H1 (cell line): ENCODE results near the gene FKBP5. TPM values are rescaled to one million over a fixed set of nuclear protein-coding genes. Genes with fewer than 3 reads are reported as not detected.

Experiments
- CTCF ChIA-PET: fragments of 300-600 bp; sonication (Branson Sonifier 250); formaldehyde crosslinking; loops from one replicate; lab custom pipeline; 2021; ENCODE audit not compliant: partially characterized antibody; lab: Charles Lee
- POLR2A ChIA-PET: fragments of 300-600 bp; sonication (Branson Sonifier 250); formaldehyde crosslinking; loops from one replicate; lab custom pipeline; 2021; ENCODE audit warnings: inconsistent platforms; ENCODE audit not compliant: partially characterized antibody; lab: Charles Lee
- DNase-seq, 2 experiments: peaks; one replicate each; pipeline versions ENCODE4 v3.0.0 to v3.0.0-alpha.2; 2010 to 2022; ENCODE audit warnings: low spot score in 2 of 2, low read depth in 1 of 2, mixed read lengths in 1 of 2
- FAIRE-seq: peaks from 2 replicates; lab custom pipeline; 2011; peaks lifted over from hg19 to GRCh38; lab: Jason Lieb, UNC
- H2AFZ ChIP-seq: 2 replicates; pipeline ENCODE4 v1.8.1; 2012; ENCODE audit warnings: low read length, inconsistent platforms
- H2AK5ac ChIP-seq: 2 replicates; pipeline ENCODE4 v1.6.1; 2013; ENCODE audit warnings: low read depth, low read length
- H2BK120ac ChIP-seq: replicated peaks from 2 replicates; pipeline ENCODE3; 2013; ENCODE audit warnings: low read depth, low read length, inconsistent platforms
- H2BK12ac ChIP-seq: 2 replicates; pipeline ENCODE4 v1.6.1; 2013; ENCODE audit warnings: low read depth, low read length
- H2BK15ac ChIP-seq: 2 replicates; pipeline ENCODE4 v1.6.1; 2013; ENCODE audit warnings: low read length
- H2BK20ac ChIP-seq: 2 replicates; pipeline ENCODE4 v1.6.1; 2013; ENCODE audit warnings: low read length
- H2BK5ac ChIP-seq: 2 replicates; pipeline ENCODE4 v1.6.1; 2013; ENCODE audit warnings: low read depth, low read length
- H3K14ac ChIP-seq: 2 replicates; pipeline ENCODE4 v1.6.1; 2013; ENCODE audit warnings: inconsistent platforms; ENCODE audit not compliant: insufficient read length
- H3K18ac ChIP-seq: 2 replicates; pipeline ENCODE4 v1.6.1; 2013; ENCODE audit warnings: low read length; ENCODE audit errors: extremely low read depth
- H3K23ac ChIP-seq: 2 replicates; pipeline ENCODE4 v1.6.1; 2013; ENCODE audit warnings: inconsistent platforms; ENCODE audit not compliant: insufficient read length
- H3K23me2 ChIP-seq: 2 replicates; pipeline ENCODE4 v1.6.1; 2013; ENCODE audit warnings: low read depth, low read length
- H3K27ac ChIP-seq: 2 replicates; pipeline ENCODE4 v1.6.1; 2011; ENCODE audit warnings: low read depth, low read length, inconsistent platforms
- H3K27me3 ChIP-seq, 4 experiments: replicated peaks in 1 of 4; 1 replicate in 1 of 4; 2 replicates in 3 of 4; pipeline versions ENCODE4 v1.6.1 to v1.8.1; 2011 to 2013; ENCODE audit warnings: low read length in 3 of 4, mild to moderate bottlenecking in 3 of 4, inconsistent platforms in 2 of 4, mixed read lengths in 2 of 4, moderate library complexity in 1 of 4; ENCODE audit not compliant: control insufficient read depth in 3 of 4, insufficient read depth in 3 of 4; ENCODE audit errors: extremely low read depth in 1 of 4
- H3K36me3 ChIP-seq, 4 experiments: 2 replicates each; pipeline versions ENCODE4 v1.6.1 to v1.8.1; 2011 to 2013; ENCODE audit warnings: mild to moderate bottlenecking in 4 of 4, low read length in 3 of 4, moderate library complexity in 2 of 4, control low read depth in 1 of 4, inconsistent platforms in 1 of 4; ENCODE audit not compliant: insufficient read depth in 4 of 4, control insufficient read depth in 2 of 4
- H3K4ac ChIP-seq: replicated peaks from 2 replicates; pipeline ENCODE3; 2013; ENCODE audit warnings: low read length, low read depth, mixed read lengths, inconsistent platforms; ENCODE audit not compliant: insufficient read length
- H3K4me1 ChIP-seq, 4 experiments: replicated peaks in 1 of 4; 1 replicate in 1 of 4; 2 replicates in 3 of 4; pipeline versions ENCODE4 v1.6.1 to v1.8.1; 2011 to 2013; ENCODE audit warnings: low read length in 3 of 4, inconsistent platforms in 2 of 4, mixed read lengths in 1 of 4; ENCODE audit not compliant: insufficient read depth in 4 of 4, control insufficient read depth in 3 of 4
- H3K4me2 ChIP-seq, 2 experiments: 2 replicates each; pipeline versions ENCODE4 v1.6.1 to v1.8.1; 2011 to 2013; ENCODE audit warnings: low read depth in 2 of 2, low read length in 2 of 2, control low read depth in 1 of 2, inconsistent platforms in 1 of 2, mild to moderate bottlenecking in 1 of 2; ENCODE audit not compliant: insufficient read depth in 1 of 2
- H3K4me3 ChIP-seq, 4 experiments: fragments of 200-600, 300-600 bp in 1 of 4; sonication (generic), shearing (Covaris generic), sonication (Bioruptor Twin) in 1 of 4; 2 replicates each; pipeline versions ENCODE4 v1.5.1 to v1.8.1; 2011 to 2016; ENCODE audit warnings: low read length in 4 of 4, low read depth in 3 of 4, control low read depth in 2 of 4, inconsistent platforms in 2 of 4, mild to moderate bottlenecking in 2 of 4, mixed read lengths in 1 of 4, moderate library complexity in 1 of 4; ENCODE audit not compliant: insufficient read depth in 2 of 4; ENCODE audit errors: extremely low read depth in 1 of 4
- H3K56ac ChIP-seq: replicated peaks from 2 replicates; pipeline ENCODE3; 2013; ENCODE audit warnings: low read depth, mild to moderate bottlenecking, mixed read lengths, low read length, inconsistent platforms; ENCODE audit not compliant: insufficient read length
- H3K79me1 ChIP-seq: 2 replicates; pipeline ENCODE4 v1.6.1; 2013; ENCODE audit warnings: low read depth, low read length, control low read depth
- H3K79me2 ChIP-seq, 2 experiments: 2 replicates each; pipeline versions ENCODE4 v1.6.1 to v1.8.1; 2012 to 2013; ENCODE audit warnings: low read length in 2 of 2, mild to moderate bottlenecking in 2 of 2, inconsistent platforms in 1 of 2; ENCODE audit not compliant: insufficient read depth in 2 of 2, control insufficient read depth in 1 of 2
- H3K9ac ChIP-seq, 4 experiments: replicated peaks in 1 of 4; 1 replicate in 1 of 4; 2 replicates in 3 of 4; pipeline versions ENCODE4 v1.6.1 to v1.8.1; 2011 to 2013; ENCODE audit warnings: low read depth in 3 of 4, low read length in 3 of 4, control low read depth in 2 of 4, mild to moderate bottlenecking in 2 of 4, moderate library complexity in 2 of 4, inconsistent platforms in 1 of 4; ENCODE audit errors: extremely low read depth in 1 of 4
- H3K9me3 ChIP-seq, 2 experiments: 2 replicates each; pipeline versions ENCODE4 v1.6.1 to v1.8.1; 2012 to 2013; ENCODE audit warnings: mild to moderate bottlenecking in 2 of 2, moderate library complexity in 2 of 2, control low read depth in 1 of 2, inconsistent platforms in 1 of 2, low read depth in 1 of 2, low read length in 1 of 2, mixed read lengths in 1 of 2; ENCODE audit not compliant: insufficient read depth in 2 of 2
- H4K20me1 ChIP-seq, 2 experiments: replicated peaks in 1 of 2; 2 replicates each; pipeline versions ENCODE3 to v1.8.1; 2011 to 2013; ENCODE audit warnings: inconsistent platforms in 2 of 2, low read length in 2 of 2, mild to moderate bottlenecking in 1 of 2; ENCODE audit not compliant: insufficient read depth in 2 of 2, control insufficient read depth in 1 of 2
- H4K5ac ChIP-seq: 2 replicates; pipeline ENCODE4 v1.6.1; 2013; ENCODE audit warnings: low read length, low read depth, mixed read lengths, inconsistent platforms; ENCODE audit not compliant: insufficient read length
- H4K8ac ChIP-seq: 2 replicates; pipeline ENCODE4 v1.8.0; 2013; ENCODE audit warnings: mild to moderate bottlenecking, moderate library complexity, low read length, inconsistent platforms; ENCODE audit not compliant: insufficient read depth; ENCODE audit errors: extremely low read depth
- H4K91ac ChIP-seq: replicated peaks from 2 replicates; pipeline ENCODE3; 2013; ENCODE audit warnings: low read length, mixed read lengths, inconsistent platforms; ENCODE audit not compliant: insufficient read length
- ASH2L ChIP-seq: fragments of 200-600, 300-600 bp; sonication (generic); IDR thresholded peaks from one replicate; pipeline ENCODE4 v1.7.1; 2017; ENCODE audit warnings: low read length
- BACH1 ChIP-seq: IDR thresholded peaks from 2 replicates; pipeline ENCODE4 v1.6.1; 2012; ENCODE audit warnings: low read length, improper control_type of control experiment
- CTCF ChIP-seq, 3 experiments: IDR thresholded peaks; 1 replicate in 2 of 3; 2 replicates in 1 of 3; pipeline versions ENCODE4 v1.5.1 to v1.6.1; 2011; ENCODE audit warnings: low read length in 3 of 3, mild to moderate bottlenecking in 3 of 3, inconsistent platforms in 2 of 3, low read depth in 1 of 3, moderate library complexity in 1 of 3; ENCODE audit not compliant: insufficient read depth in 1 of 3; ENCODE audit errors: control extremely low read depth in 1 of 3
- EGR1 ChIP-seq: IDR thresholded peaks from 2 replicates; pipeline ENCODE4 v1.6.1; 2011; ENCODE audit warnings: low read depth, low read length, borderline replicate concordance
- NANOG ChIP-seq: IDR thresholded peaks from 2 replicates; pipeline ENCODE4 v1.6.1; 2011; ENCODE audit warnings: low read length, low read depth, mild to moderate bottlenecking, inconsistent platforms; ENCODE audit not compliant: insufficient read depth, poor library complexity, severe bottlenecking
- SP4 ChIP-seq: IDR thresholded peaks from 2 replicates; pipeline ENCODE4 v1.6.1; 2012; ENCODE audit warnings: low read length, inconsistent platforms
- SUZ12 ChIP-seq: fragments of 200-600 bp; sonication (generic); IDR thresholded peaks from 2 replicates; pipeline ENCODE4 v1.6.1; 2012; ENCODE audit warnings: mild to moderate bottlenecking, inconsistent platforms, low read length, moderate library complexity, mixed read lengths
- TCF12 ChIP-seq: IDR thresholded peaks from 2 replicates; pipeline ENCODE4 v1.6.1; 2011; ENCODE audit warnings: low read depth, mild to moderate bottlenecking, low read length
- USF2 ChIP-seq: IDR thresholded peaks from 2 replicates; pipeline ENCODE4 v1.6.1; 2011; ENCODE audit warnings: low read length, improper control_type of control experiment
- WGBS, 2 experiments: shearing (Covaris generic) in 1 of 2; methylation state at CpG; one replicate each; pipeline versions ENCODE4 v1.1.6 to v1.1.7; 2013 to 2015; ENCODE audit warnings: low lambda C conversion rate in 2 of 2, mixed read lengths in 2 of 2, inconsistent platforms in 1 of 2, low coverage in 1 of 2, missing lambda C conversion rate in 1 of 2; ENCODE audit not compliant: insufficient replicate concordance in 2 of 2, insufficient coverage in 1 of 2, insufficient read length in 1 of 2; ENCODE audit errors: extremely low coverage in 1 of 2, missing lambda C conversion rate in 1 of 2; 5-methylcytosine and 5-hydroxymethylcytosine counted together
- polyA plus RNA-seq, 7 experiments: library from polyadenylated mRNA; depleted of rRNA in 3 of 7; stranded (reverse) in 5 of 7; unstranded in 2 of 7; fragments of >200 nt in 5 of 7; fragments of 200-250 nt in 2 of 7; gene quantifications; 1 replicate in 5 of 7; 2 replicates in 1 of 7; 4 replicates in 1 of 7; pipeline versions ENCODE4 v1.2.1 to v1.2.3, GENCODE V29; 2011 to 2013; ENCODE audit warnings: missing spikeins in 2 of 7, mixed read lengths in 2 of 7
- total RNA-seq: library from RNA; stranded (reverse); fragmentation: NEBNext Ultra II Directional; extraction: Animal tissue kit (Norgen Biotek cat#: 25700); gene quantifications from 2 replicates; pipeline ENCODE4 v1.2.1, GENCODE V29; 2021
- TF ChIP-seq, protein P1 (sequence below): IDR thresholded peaks from 2 replicates; pipeline ENCODE4 v1.6.1; 2012; ENCODE audit warnings: inconsistent platforms

The FKBP5 gene
- total and polyA plus RNA-seq, 2 of the 8 experiments (the other 6 are each of a cell fraction or from before 2014, with no cell fraction given) = 14.3 to 40.4 TPM

DNA sequence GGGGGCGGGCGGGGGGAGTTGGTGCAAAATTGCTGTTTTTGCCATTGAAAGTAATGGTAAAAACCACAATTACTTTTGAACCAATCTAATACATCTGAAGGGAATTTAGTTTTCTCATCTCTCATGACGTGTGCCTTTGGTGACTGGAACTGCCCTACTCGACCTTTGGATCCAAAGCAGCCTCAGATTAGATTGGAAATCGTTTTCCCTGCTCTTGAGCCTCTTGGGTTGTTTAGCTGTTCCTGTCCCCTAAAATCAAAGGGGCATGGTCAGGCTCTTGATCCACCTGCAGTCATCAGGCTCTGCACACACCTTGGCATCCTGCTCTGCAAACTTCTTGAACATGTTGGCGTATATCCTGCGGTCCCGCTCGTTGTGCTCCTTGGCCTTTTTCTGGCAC lies 112.0 kb downstream of the FKBP5 start:
- H4K20me1 ChIP-seq = no peaks in the 10 kb centered on the region
- H3K79me1 ChIP-seq = no peaks in the 10 kb centered on the region
- H3K4me3 ChIP-seq = no peak overlapping the region
- H3K27ac ChIP-seq = no peak overlapping the region
- no peak overlapping the region for H3K23ac ChIP-seq
- FAIRE-seq = no peak
- no peak overlapping the region for H4K5ac ChIP-seq
- no peak overlapping the region for H3K9ac ChIP-seq
- no peak overlapping the region for H2BK5ac ChIP-seq
- no peak overlapping the region for H2BK15ac ChIP-seq
- H3K23me2 ChIP-seq = no peaks in the 10 kb centered on the region
- no peak overlapping the region for H2BK20ac ChIP-seq
- no peak overlapping the region for H4K91ac ChIP-seq
- H4K8ac ChIP-seq = no peak overlapping the region
- DNase-seq = no peak
- no peak overlapping the region for H3K56ac ChIP-seq
- WGBS, 2 experiments = 93% methylated on average over 9 of the region's 9 CpGs; no CpG with 5 or more reads in 1 of the 2 experiments
- ChIA-PET CTCF (interaction anchor here (0.6 to 7.5 kb wide), 3 partner anchors 9 to 161 kb away, joined by 3 to 38 read pairs (median 9); partner anchors contain the start of gene ARMC12), POLR2A (interaction anchor here (1.6 kb wide), 1 partner anchor 10 kb away, joined by 5 read pairs; no protein-coding TSS in a partner anchor)
- H2BK12ac ChIP-seq = no peak overlapping the region
- no peak overlapping the region for H3K4me2 ChIP-seq
- H3K4me1 ChIP-seq = peaks cover 0 to 3% (median 0%) of the 10 kb centered on the region in 4 experiments; a peak in 1 of 7 replicates
- no peak overlapping the region for H2AFZ ChIP-seq
- H3K9me3 ChIP-seq = no peaks in the 10 kb centered on the region
- H2BK120ac ChIP-seq = no peak overlapping the region
- peaks cover 0 to 16% (median 2%) of the 10 kb centered on the region in 4 experiments; a peak in 5 of 8 replicates for H3K36me3 ChIP-seq
- H3K79me2 ChIP-seq = no peaks in the 10 kb centered on the region
- no peak overlapping the region for H3K4ac ChIP-seq
- no peaks in the 10 kb centered on the region for H3K27me3 ChIP-seq
- H3K14ac ChIP-seq = no peak overlapping the region
- no peak overlapping the region for H2AK5ac ChIP-seq
- no peak overlapping the region for H3K18ac ChIP-seq
- TF ChIP-seq ASH2L (no peak), TCF12 (no peak), EGR1 (no peak), USF2 (no peak), SUZ12 (no peak), NANOG (no peak), BACH1 (no peak), CTCF (IDR thresholded peaks at IDR 0.05; ENCODE audit: control extremely low read depth in 1 of 3, insufficient read depth in 1 of 3, low read depth in 1 of 3, low read length in 3 of 3) (no peak), SP4 (no peak)
- TF ChIP-seq, protein P1, sequence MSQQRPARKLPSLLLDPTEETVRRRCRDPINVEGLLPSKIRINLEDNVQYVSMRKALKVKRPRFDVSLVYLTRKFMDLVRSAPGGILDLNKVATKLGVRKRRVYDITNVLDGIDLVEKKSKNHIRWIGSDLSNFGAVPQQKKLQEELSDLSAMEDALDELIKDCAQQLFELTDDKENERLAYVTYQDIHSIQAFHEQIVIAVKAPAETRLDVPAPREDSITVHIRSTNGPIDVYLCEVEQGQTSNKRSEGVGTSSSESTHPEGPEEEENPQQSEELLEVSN = no peak
